K562 (cell line): Measurements from ENCODE around the gene LRRC61. TPM values are rescaled to one million over a fixed set of nuclear protein-coding genes. Genes with fewer than 3 reads are reported as not detected.

Experiments used
- ATAC-seq: fragments of 200-7000 bp; cut with Tn5 transposase; 3 replicates; pipeline ENCODE4 v1.9.1; 2020; ENCODE audit warnings: moderate library complexity
- BruUV-seq: library from RNA; stranded (reverse); fragments of 400-500 nt; replicated peaks from 2 replicates; lab custom pipeline; 2021; lab: Mats Ljungman, UMichigan
- CTCF ChIA-PET: fragments of 300-600 bp; formaldehyde crosslinking; extraction: SDS; loops from one replicate; lab custom pipeline; 2021; ENCODE audit warnings: low intra/inter-chr PET ratio; lab: Yijun Ruan, JAX
- POLR2A ChIA-PET: fragments of 300-600, 350-650 bp; sonication (Branson Sonifier 250); formaldehyde crosslinking; extraction: SDS; loops from one replicate; lab custom pipeline; 2021; ENCODE audit warnings: antibody characterized with exemption, inconsistent platforms; lab: Yijun Ruan, JAX
- DNase-seq, 4 experiments: peaks; one replicate each; pipeline versions ENCODE4 v3.0.0 to v3.0.0-alpha.2; 2011 to 2018; ENCODE audit warnings: low spot score in 3 of 4, mixed read lengths in 3 of 4; ENCODE audit errors: extremely low read depth in 1 of 4
- FAIRE-seq: peaks from 2 replicates; lab custom pipeline; 2011; peaks lifted over from hg19 to GRCh38; lab: Jason Lieb, UNC
- H2AFZ ChIP-seq: 2 replicates; pipeline ENCODE4 v1.6.0; 2011; ENCODE audit warnings: low read depth, low read length, control low read depth, inconsistent platforms
- H3K27ac ChIP-seq: fragments of 200-600 bp; 3 replicates; pipeline ENCODE4 v1.8.0; 2011; ENCODE audit warnings: low read depth, mild to moderate bottlenecking, control low read depth, inconsistent platforms, low read length, moderate library complexity, mixed read lengths; ENCODE audit errors: extremely low read depth
- H3K27me3 ChIP-seq, 2 experiments: fragments of 300-600 bp in 1 of 2; 2 replicates in 1 of 2; 3 replicates in 1 of 2; pipeline versions ENCODE4 v1.6.0 to v1.8.0; 2011; ENCODE audit warnings: inconsistent platforms in 2 of 2, low read length in 2 of 2, mild to moderate bottlenecking in 1 of 2, mixed read lengths in 1 of 2, moderate library complexity in 1 of 2; ENCODE audit not compliant: control insufficient read depth in 2 of 2, insufficient read depth in 2 of 2
- H3K36me3 ChIP-seq: fragments of 300-600 bp; 3 replicates; pipeline ENCODE4 v1.8.0; 2011; ENCODE audit warnings: mild to moderate bottlenecking, low read length, inconsistent platforms; ENCODE audit not compliant: control insufficient read depth, insufficient read depth
- H3K4me1 ChIP-seq, 2 experiments: fragments of 200-600 bp in 1 of 2; replicated peaks in 1 of 2; 2 replicates in 1 of 2; 3 replicates in 1 of 2; pipeline versions ENCODE4 v1.5.1 to v1.8.0; 2011; ENCODE audit warnings: inconsistent platforms in 2 of 2, low read length in 2 of 2, mild to moderate bottlenecking in 1 of 2, mixed read lengths in 1 of 2, moderate library complexity in 1 of 2; ENCODE audit not compliant: control insufficient read depth in 2 of 2, insufficient read depth in 2 of 2
- H3K4me2 ChIP-seq: 2 replicates; pipeline ENCODE4 v1.6.1; 2011; ENCODE audit warnings: low read length, control low read depth, inconsistent platforms, mixed read lengths; ENCODE audit not compliant: insufficient read depth
- H3K4me3 ChIP-seq: fragments of 200-600 bp; sonication (generic), shearing (Covaris generic); 2 replicates; pipeline ENCODE4 v1.5.1; 2016; ENCODE audit warnings: control low read depth, inconsistent platforms
- H3K79me2 ChIP-seq: fragments of 200-600 bp; 3 replicates; pipeline ENCODE4 v1.8.0; 2011; ENCODE audit warnings: low read length, inconsistent platforms; ENCODE audit not compliant: control insufficient read depth, insufficient read depth
- H3K9ac ChIP-seq, 2 experiments: 2 replicates each; pipeline versions ENCODE4 v1.6.0 to v1.6.1; 2011; ENCODE audit warnings: low read depth in 2 of 2, low read length in 2 of 2, control low read depth in 1 of 2, inconsistent platforms in 1 of 2, mild to moderate bottlenecking in 1 of 2, mixed read lengths in 1 of 2; ENCODE audit not compliant: insufficient read depth in 1 of 2
- H3K9me1 ChIP-seq: one replicate; pipeline ENCODE4 v1.6.0; 2011; ENCODE audit warnings: inconsistent platforms, mild to moderate bottlenecking, low read length, moderate library complexity; ENCODE audit not compliant: control insufficient read depth, insufficient read depth
- H3K9me3 ChIP-seq: replicated peaks from 2 replicates; pipeline ENCODE4 v1.5.1; 2011; ENCODE audit warnings: low read depth, low read length, inconsistent platforms; ENCODE audit not compliant: control insufficient read depth, insufficient read depth
- H4K20me1 ChIP-seq: replicated peaks from 2 replicates; pipeline ENCODE4 v1.6.1; 2011; ENCODE audit warnings: low read length, inconsistent platforms, mixed read lengths; ENCODE audit not compliant: control insufficient read depth, insufficient read depth
- CREB5 ChIP-seq: fragments of 250-450 bp; sonication (Bioruptor Pico); IDR thresholded peaks from 2 replicates; pipeline ENCODE4 v1.5.0; 2020; ENCODE audit warnings: mild to moderate bottlenecking
- CTBP1 ChIP-seq: fragments of 450-650 bp; IDR thresholded peaks from 2 replicates; pipeline ENCODE4 v1.6.1; 2016; ENCODE audit warnings: borderline replicate concordance
- HMBOX1 ChIP-seq: sonication (generic); IDR thresholded peaks from 2 replicates; pipeline ENCODE4 v1.6.1; 2016
- L3MBTL2 ChIP-seq: fragments of 450-650 bp; IDR thresholded peaks from 2 replicates; pipeline ENCODE4 v1.6.1; 2016; ENCODE audit warnings: mild to moderate bottlenecking, moderate library complexity
- MAX ChIP-seq: sonication (generic); formaldehyde crosslinking; IDR thresholded peaks from 2 replicates; pipeline ENCODE4 v1.9.0; 2022; ENCODE audit warnings: mild to moderate bottlenecking, missing genetic modification reagents
- MED1 ChIP-seq: sonication (generic); formaldehyde crosslinking; IDR thresholded peaks from 2 replicates; pipeline ENCODE4 v1.8.1; 2023; ENCODE audit warnings: missing genetic modification reagents, borderline replicate concordance
- NFE2 ChIP-seq: IDR thresholded peaks from 2 replicates; pipeline ENCODE4 v1.6.1; 2014; ENCODE audit warnings: antibody characterized with exemption, low read depth
- YY1 ChIP-seq, 3 experiments: IDR thresholded peaks; 2 replicates each; pipeline ENCODE4 v1.6.1; 2011; ENCODE audit warnings: low read length in 2 of 3, mild to moderate bottlenecking in 2 of 3, moderate library complexity in 2 of 3, borderline replicate concordance in 1 of 3, control low read depth in 1 of 3, low read depth in 1 of 3; ENCODE audit not compliant: insufficient read depth in 3 of 3, insufficient replicate concordance in 2 of 3, control insufficient read depth in 1 of 3, insufficient read length in 1 of 3; ENCODE audit errors: extremely low read depth in 1 of 3
- ZBTB17 ChIP-seq: fragments of 450-650 bp; formaldehyde crosslinking; IDR thresholded peaks from 2 replicates; pipeline ENCODE4 v1.4.0; 2020; ENCODE audit warnings: mild to moderate bottlenecking
- ZFX ChIP-seq: sonication (generic); formaldehyde crosslinking; IDR thresholded peaks from 2 replicates; pipeline ENCODE4 v1.8.0; 2022; ENCODE audit warnings: mild to moderate bottlenecking, missing genetic modification reagents, moderate library complexity
- ZNF134 ChIP-seq: fragments of 250-450 bp; sonication (Bioruptor Pico); conservative IDR thresholded peaks from 2 replicates; pipeline ENCODE4 v1.4.0; 2020
- ZNF644 ChIP-seq: fragments of 200-800 bp; sonication (Bioruptor generic); IDR thresholded peaks from 2 replicates; pipeline ENCODE4 v1.6.1; 2016; ENCODE audit warnings: low read depth, missing genetic modification characterization, missing compliant biosample characterization
- WGBS: fragments of 100-300 bp; shearing (Covaris generic); methylation state at CpG from one replicate; pipeline ENCODE4 v1.1.6; 2016; ENCODE audit warnings: low coverage, mixed read lengths; ENCODE audit not compliant: insufficient coverage; ENCODE audit errors: missing lambda C conversion rate; 5-methylcytosine and 5-hydroxymethylcytosine counted together
- in situ Hi-C: fragments of 300-500 bp; cut with MboI; formaldehyde crosslinking; loops from 4 replicates; pipeline ENCODE4 v1.15.0; 2018; ENCODE audit warnings: inconsistent platforms, mixed read lengths
- intact Hi-C: fragments of 100-400 bp; cut with micrococcal nuclease; formaldehyde crosslinking; loops from 2 replicates; pipeline ENCODE4 v1.14.2; 2022
- polyA plus RNA-seq, 8 experiments: library from polyadenylated mRNA; depleted of rRNA in 4 of 8; stranded (reverse) in 5 of 8; unstranded in 3 of 8; fragments of >200 nt; fragmentation: Nextera tagmentation in 2 of 8; fragmentation: Illumina TruSeq in 1 of 8; extraction: Ambion mirVana in 2 of 8; extraction: Trizol in 1 of 8; gene quantifications; 2 replicates each; pipeline versions ENCODE4 v1.2.1 to v1.2.3, GENCODE V29; 2011 to 2014; ENCODE audit warnings: inconsistent platforms in 1 of 8, missing spikeins in 1 of 8
- total RNA-seq, 7 experiments: library from RNA; depleted of rRNA in 6 of 7; stranded (reverse); fragments of >200 nt in 6 of 7; fragmentation: Illumina TruSeq in 2 of 7; extraction: Trizol in 2 of 7; gene quantifications; 2 replicates each; pipeline versions ENCODE4 v1.2.1 to v1.2.3, GENCODE V29; 2011 to 2021; ENCODE audit warnings: low replicate concordance in 1 of 7

LRRC61 gene
- total and polyA plus RNA-seq, 9 of the 15 experiments (the other 6 are each of a cell fraction or from before 2014, with no cell fraction given), result 1.3 to 55.2 (median 35.2) TPM

GRCh38 chr7:150363872-150364271, 40.7 kb downstream of the LRRC61 start:
- 56% methylated on average over 5 of the region's 5 CpGs for WGBS
- Histone ChIP-seq H3K4me2 (no peak overlapping the region), H3K4me1 (peaks cover 29 to 33% of the 10 kb centered on the region in 2 experiments), H3K9me1 (peaks cover 5% of the 10 kb centered on the region), H3K9me3 (no peaks in the 10 kb centered on the region), H4K20me1 (no peaks in the 10 kb centered on the region), H3K27me3 (no peaks in the 10 kb centered on the region; a peak in 1 of 5 replicates), H3K9ac (0 out of 4 replicates have a peak overlapping the region, but pooled peaks of 1 of the 2 experiments have one; percentile 9), H3K36me3 (no peaks in the 10 kb centered on the region), H3K79me2 (peaks cover 11% of the 10 kb centered on the region), H3K27ac (no peak overlapping the region), H2AFZ (peak overlapping the region; percentile 20; the same call in 1 of the 2 replicates), H3K4me3 (no peak overlapping the region)
- CTCF ChIA-PET, result no interaction called here
- intact Hi-C loops, result no loop called here
- in situ Hi-C loops, result no loop called here
- DNase-seq, result no peak
- no peak for FAIRE-seq
- no TSS peak for BruUV-seq
- POLR2A ChIA-PET, result interaction anchor here (1.2 kb wide), 1 partner anchor 16 kb away, joined by 4 read pairs; no protein-coding TSS in a partner anchor
- TF ChIP-seq CREB5 (CRISPR knock-in tag) (no peak), ZBTB17 (CRISPR knock-in tag) (no peak), NFE2 (0 out of 2 replicates have a peak, but pooled peaks have one; percentile 13), CTBP1 (0 out of 2 replicates have a peak, but pooled peaks have one; percentile 27), ZNF644 (tag) (peak; percentile 42; the same call in 1 of the 2 replicates), MAX (CRISPR knock-in tag) (peak; percentile 39; the same call in 1 of the 2 replicates), HMBOX1 (peak; percentile 38; the same call in 1 of the 2 replicates), YY1 (IDR thresholded peaks at IDR 0.05; ENCODE audit: borderline replicate concordance in 1 of 3, control insufficient read depth in 1 of 3, extremely low read depth in 1 of 3, insufficient read depth in 3 of 3, insufficient read length in 1 of 3, insufficient replicate concordance in 2 of 3, low read depth in 1 of 3, low read length in 2 of 3) (peak in 1 of 3 experiments; percentile 22), ZFX (CRISPR knock-in tag) (peak; percentile 46; the same call in 1 of the 2 replicates), L3MBTL2 (peak; percentile 42; the same call in 1 of the 2 replicates), ZNF134 (peak; percentile 99), MED1 (no peak)
- no peak for ATAC-seq
